Measurements from ENCODE around the gene MEF2C. TPM values are rescaled to one million over a fixed set of nuclear protein-coding genes. Genes with fewer than 3 reads are reported as not detected.
"Not testable (repeated sequence)": the region's sequence is repeated elsewhere in the genome, so short reads cannot be mapped to it uniquely, and the experiment has no call there.

Gene MEF2C
- total and polyA plus RNA-seq, 8 donors: 3.0 to 48.1 (median 14.6) TPM

DNA sequence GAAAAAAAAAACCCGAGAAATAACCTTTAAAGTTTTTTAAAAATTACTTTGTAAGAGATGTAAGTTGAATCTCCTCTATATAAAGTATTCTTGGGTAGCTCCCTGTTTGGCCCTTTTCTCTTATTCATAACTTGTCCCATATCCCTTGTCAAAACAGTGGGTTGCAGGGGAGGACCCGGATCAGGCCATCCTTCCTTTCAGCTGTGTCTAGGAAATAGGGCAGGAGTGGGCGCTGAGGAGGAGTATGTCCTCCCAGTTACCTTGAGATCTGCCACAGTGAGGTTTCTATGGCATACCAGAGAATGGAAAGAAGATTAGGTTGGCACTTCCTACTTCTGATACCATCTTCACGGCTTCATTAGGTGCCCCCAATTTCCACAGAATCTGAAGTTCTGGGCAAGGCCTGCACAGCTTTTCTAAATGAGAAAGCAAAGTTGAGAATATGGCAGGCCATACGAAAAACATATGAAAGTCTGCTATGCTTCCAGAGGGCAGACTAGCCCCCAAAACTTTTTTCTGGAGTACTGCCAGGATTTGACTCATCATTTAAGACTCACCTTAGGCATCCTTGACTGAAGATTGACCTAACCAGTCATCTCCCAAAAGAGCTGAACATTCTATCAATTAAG, 20.3 kb downstream of the MEF2C start:
- WGBS, 5 donors: 84 to 93% (median 89%) methylated on average over 5 of the region's 5 CpGs
- Histone ChIP-seq H3K4me3 (no peak overlapping the region), H3K36me3 (no peaks in the 10 kb centered on the region), H3K27ac (no peak overlapping the region), H3K27me3 (no peaks in the 10 kb centered on the region), H3K9me3 (no peaks in the 10 kb centered on the region), H3K4me1 (peaks cover 0 to 11% (median 0%) of the 10 kb centered on the region in 4 donors)
- no peak for DNase-seq
- intact Hi-C loops (cut with DNase I; ENCODE audit: low total_unique reads): no loop called here
- TF ChIP-seq POLR2A (IDR thresholded peaks at IDR 0.05) (no peak), POLR2AphosphoS5 (IDR thresholded peaks at IDR 0.05) (no peak), EP300 (IDR thresholded peaks at IDR 0.05) (no peak)
- TF ChIP-seq, protein P1, sequence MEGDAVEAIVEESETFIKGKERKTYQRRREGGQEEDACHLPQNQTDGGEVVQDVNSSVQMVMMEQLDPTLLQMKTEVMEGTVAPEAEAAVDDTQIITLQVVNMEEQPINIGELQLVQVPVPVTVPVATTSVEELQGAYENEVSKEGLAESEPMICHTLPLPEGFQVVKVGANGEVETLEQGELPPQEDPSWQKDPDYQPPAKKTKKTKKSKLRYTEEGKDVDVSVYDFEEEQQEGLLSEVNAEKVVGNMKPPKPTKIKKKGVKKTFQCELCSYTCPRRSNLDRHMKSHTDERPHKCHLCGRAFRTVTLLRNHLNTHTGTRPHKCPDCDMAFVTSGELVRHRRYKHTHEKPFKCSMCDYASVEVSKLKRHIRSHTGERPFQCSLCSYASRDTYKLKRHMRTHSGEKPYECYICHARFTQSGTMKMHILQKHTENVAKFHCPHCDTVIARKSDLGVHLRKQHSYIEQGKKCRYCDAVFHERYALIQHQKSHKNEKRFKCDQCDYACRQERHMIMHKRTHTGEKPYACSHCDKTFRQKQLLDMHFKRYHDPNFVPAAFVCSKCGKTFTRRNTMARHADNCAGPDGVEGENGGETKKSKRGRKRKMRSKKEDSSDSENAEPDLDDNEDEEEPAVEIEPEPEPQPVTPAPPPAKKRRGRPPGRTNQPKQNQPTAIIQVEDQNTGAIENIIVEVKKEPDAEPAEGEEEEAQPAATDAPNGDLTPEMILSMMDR (IDR thresholded peaks at IDR 0.05): no peak

DNA sequence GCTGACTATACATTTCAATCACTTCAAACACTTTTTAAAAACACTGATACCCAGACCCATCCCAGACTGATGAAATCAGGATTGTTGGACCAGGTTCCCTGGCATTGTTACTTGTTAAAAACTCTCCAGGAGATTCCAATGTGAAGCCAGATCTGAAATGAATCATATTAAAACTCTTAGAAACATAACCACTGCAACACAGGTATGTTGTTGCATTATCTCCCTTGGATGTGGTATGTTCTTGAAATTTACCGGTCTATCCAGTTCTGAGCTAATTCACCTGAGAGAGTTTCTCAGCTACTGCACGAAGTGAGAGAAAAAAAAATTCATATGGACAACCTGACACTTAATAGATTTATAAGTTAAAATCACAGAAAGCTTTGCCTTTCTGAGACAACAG, 21.8 kb downstream of the MEF2C start:
- Histone ChIP-seq H3K27me3 (no peaks in the 10 kb centered on the region), H3K4me1 (peaks cover 0 to 11% (median 0%) of the 10 kb centered on the region in 4 donors), H3K4me3 (no peak overlapping the region), H3K36me3 (peaks cover 0 to 5% (median 0%) of the 10 kb centered on the region in 4 donors), H3K9me3 (peaks cover 0 to 8% (median 4%) of the 10 kb centered on the region in 4 donors), H3K27ac (no peak overlapping the region)
- WGBS, 5 donors: 34 to 67% (median 46%) methylated on average over 2 of the region's 2 CpGs
- TF ChIP-seq, protein P1 (IDR thresholded peaks at IDR 0.05): no peak
- DNase-seq: no peak
- intact Hi-C loops (cut with DNase I; ENCODE audit: low total_unique reads): no loop called here

DNA sequence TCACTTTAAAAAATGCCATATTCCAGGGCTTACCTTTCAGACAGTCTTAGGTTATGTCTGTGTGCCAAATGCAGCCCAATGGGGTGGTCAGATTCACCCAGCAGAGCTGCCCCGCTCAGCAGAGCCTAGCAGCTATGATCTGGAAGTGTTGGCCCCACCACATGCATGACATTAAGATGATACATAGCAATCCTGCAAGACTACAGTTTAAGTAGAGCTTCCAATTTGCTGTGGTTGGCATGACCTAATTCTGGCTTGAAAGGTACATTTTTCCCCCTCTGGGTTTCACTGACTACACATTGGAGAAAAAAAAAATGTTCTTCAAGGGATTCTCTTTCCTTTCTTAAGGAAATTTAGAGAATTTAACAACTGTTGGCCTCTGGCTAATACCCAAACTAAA, 22.5 kb downstream of the MEF2C start:
- Histone ChIP-seq H3K36me3 (peaks cover 0 to 5% (median 0%) of the 10 kb centered on the region in 4 donors), H3K9me3 (peaks cover 0 to 9% (median 4%) of the 10 kb centered on the region in 4 donors), H3K27me3 (no peaks in the 10 kb centered on the region), H3K4me1 (peaks cover 0 to 11% (median 0%) of the 10 kb centered on the region in 4 donors), H3K27ac (no peak overlapping the region), H3K4me3 (no peak overlapping the region)
- no peak for DNase-seq
- no peak for TF ChIP-seq POLR2AphosphoS5 (IDR thresholded peaks at IDR 0.05)
- no peak for TF ChIP-seq POLR2A (IDR thresholded peaks at IDR 0.05)
- TF ChIP-seq EP300 (IDR thresholded peaks at IDR 0.05): no peak
- TF ChIP-seq, protein P1 (IDR thresholded peaks at IDR 0.05): no peak
- intact Hi-C loops (cut with DNase I; ENCODE audit: low total_unique reads): no loop called here
- 78 to 90% (median 85%) methylated on average over 1 of the region's 1 CpG for WGBS, 5 donors

DNA sequence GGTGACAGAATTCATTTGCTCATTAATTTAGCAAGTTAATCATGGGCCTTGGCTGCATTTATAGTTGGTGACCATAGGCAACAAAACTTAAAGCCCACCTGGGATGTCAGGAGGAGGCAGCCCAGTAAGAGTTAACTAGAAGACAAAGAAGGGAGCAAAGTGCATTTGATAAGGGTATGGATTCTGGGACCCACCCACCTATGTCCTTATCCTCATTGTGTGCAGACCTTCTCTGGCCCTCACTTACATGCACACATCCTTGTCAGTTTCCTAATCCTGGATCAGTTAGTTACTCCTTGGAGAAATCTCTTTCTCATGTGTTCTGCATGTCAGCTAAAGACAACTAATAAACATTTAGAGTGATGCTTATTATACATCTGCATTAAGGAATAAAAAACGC, 24.6 kb downstream of the MEF2C start:
- TF ChIP-seq POLR2AphosphoS5 (IDR thresholded peaks at IDR 0.05) (no peak), EP300 (IDR thresholded peaks at IDR 0.05) (no peak), POLR2A (IDR thresholded peaks at IDR 0.05) (no peak)
- TF ChIP-seq, protein P1 (IDR thresholded peaks at IDR 0.05): no peak
- no peak overlapping the region for H3K4me3 ChIP-seq
- DNase-seq: no peak
- peaks cover 0 to 9% (median 4%) of the 10 kb centered on the region in 4 donors for H3K9me3 ChIP-seq
- peaks cover 0 to 11% (median 0%) of the 10 kb centered on the region in 4 donors for H3K4me1 ChIP-seq
- 74 to 84% (median 76%) methylated on average over 1 of the region's 1 CpG for WGBS, 5 donors
- intact Hi-C loops (cut with DNase I; ENCODE audit: low total_unique reads): no loop called here
- peaks cover 0 to 5% (median 0%) of the 10 kb centered on the region in 4 donors for H3K36me3 ChIP-seq
- no peak overlapping the region for H3K27ac ChIP-seq
- H3K27me3 ChIP-seq: no peaks in the 10 kb centered on the region

DNA sequence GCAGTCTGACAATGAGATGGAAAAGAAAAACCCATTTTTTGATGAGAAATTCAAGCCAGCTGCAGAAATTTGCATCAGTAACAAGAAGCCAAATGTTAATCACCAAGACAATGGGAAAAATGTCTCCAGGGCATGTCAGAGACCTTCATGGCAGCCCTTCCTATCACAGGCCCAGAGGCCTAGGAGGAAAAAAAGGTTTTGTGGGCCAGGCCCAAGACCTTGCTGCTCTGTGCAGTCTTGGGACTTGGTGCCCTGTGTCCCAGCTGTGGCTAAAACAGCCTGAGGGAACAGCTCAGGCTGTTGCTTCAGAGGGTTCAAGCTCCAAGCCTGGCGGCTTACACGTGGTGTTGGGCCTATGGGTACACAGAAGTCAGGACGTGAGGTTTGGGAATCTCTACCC, 26.6 kb downstream of the MEF2C start:
- DNase-seq; H3K4me3 ChIP-seq; H3K9me3 ChIP-seq; H3K36me3 ChIP-seq; H3K27ac ChIP-seq; H3K27me3 ChIP-seq; intact Hi-C loops (cut with DNase I; ENCODE audit: low total_unique reads): not testable (repeated sequence)
- peaks cover 0 to 11% (median 0%) of the 10 kb centered on the region in 4 donors for H3K4me1 ChIP-seq
- WGBS, 5 donors: 55 to 84% (median 80%) methylated on average over 3 of the region's 3 CpGs

Data from stomach (tissue), 9 donors.